Large intestine (tissue), 12 donors: ENCODE measurements around the gene EVL. TPM values are rescaled to one million over a fixed set of nuclear protein-coding genes. Genes with fewer than 3 reads are reported as not detected.
A peak's percentile ranks its signal among the peaks of the same experiment; 100 is the strongest.

Source experiments
- DNase-seq, 2 donors: peaks; one replicate each; pipeline versions ENCODE4 v3.0.0 to v3.0.0-alpha.2; 2013
- H3K27ac ChIP-seq: one replicate; pipeline ENCODE4 v1.5.1; 2013; ENCODE audit warnings: low read length
- H3K27me3 ChIP-seq: 2 replicates; pipeline ENCODE4 v1.6.1; 2013; ENCODE audit warnings: low read length; ENCODE audit not compliant: control insufficient read depth, insufficient read depth
- H3K36me3 ChIP-seq: 2 replicates; pipeline ENCODE4 v1.6.1; 2013; ENCODE audit warnings: low read length; ENCODE audit not compliant: control insufficient read depth, insufficient read depth
- H3K4me1 ChIP-seq: one replicate; pipeline ENCODE4 v1.6.1; 2013; ENCODE audit warnings: low read length; ENCODE audit not compliant: control insufficient read depth, insufficient read depth
- H3K4me3 ChIP-seq: one replicate; pipeline ENCODE4 v1.5.1; 2013; ENCODE audit warnings: low read length
- H3K9me3 ChIP-seq: one replicate; pipeline ENCODE4 v1.6.1; 2013; ENCODE audit warnings: mild to moderate bottlenecking, low read depth, low read length, moderate library complexity; ENCODE audit not compliant: control insufficient read depth
- WGBS: methylation state at CpG from one replicate; pipeline ENCODE4 v1.1.5; 2013; ENCODE audit warnings: low lambda C conversion rate; ENCODE audit not compliant: insufficient coverage; 5-methylcytosine and 5-hydroxymethylcytosine counted together
- long read RNA-seq, 11 donors: transcript quantifications; one replicate each; lab custom pipeline, GENCODE V29; 2026
- polyA plus RNA-seq: library from polyadenylated mRNA; unstranded; fragments of 120-200 nt; gene quantifications from one replicate; pipeline ENCODE4 v1.2.1, GENCODE V29; 2013

EVL gene, protein sequence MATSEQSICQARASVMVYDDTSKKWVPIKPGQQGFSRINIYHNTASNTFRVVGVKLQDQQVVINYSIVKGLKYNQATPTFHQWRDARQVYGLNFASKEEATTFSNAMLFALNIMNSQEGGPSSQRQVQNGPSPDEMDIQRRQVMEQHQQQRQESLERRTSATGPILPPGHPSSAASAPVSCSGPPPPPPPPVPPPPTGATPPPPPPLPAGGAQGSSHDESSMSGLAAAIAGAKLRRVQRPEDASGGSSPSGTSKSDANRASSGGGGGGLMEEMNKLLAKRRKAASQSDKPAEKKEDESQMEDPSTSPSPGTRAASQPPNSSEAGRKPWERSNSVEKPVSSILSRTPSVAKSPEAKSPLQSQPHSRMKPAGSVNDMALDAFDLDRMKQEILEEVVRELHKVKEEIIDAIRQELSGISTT
- 119 TPM for polyA plus RNA-seq
- long read RNA-seq, donor 1, transcript EVL-202 (14 exons, 2,353 nt), result major isoform, 6 of 14 reads
- long read RNA-seq, donor 1, transcript EVL-217 (3 exons, 1,547 nt), result major isoform, 6 of 14 reads
- long read RNA-seq, donor 1, partial matches to known transcripts, result 0 of 14 reads
- long read RNA-seq, donor 1, other reads (novel, unspliced or antisense), result 0 of 14 reads
- long read RNA-seq, donor 2, transcript EVL-202 (14 exons, 2,353 nt), result minor isoform, 13 of 58 reads
- long read RNA-seq, donor 2, transcript EVL-217 (3 exons, 1,547 nt), result major isoform, 16 of 58 reads
- long read RNA-seq, donor 2, partial matches to known transcripts, result 23 of 58 reads
- long read RNA-seq, donor 2, other reads (novel, unspliced or antisense), result 0 of 58 reads
- long read RNA-seq, donor 3, result 0 reads
- long read RNA-seq, donor 4, result 0 reads
- long read RNA-seq, donor 5, transcript EVL-202 (14 exons, 2,353 nt), result major isoform, 8 of 18 reads
- long read RNA-seq, donor 5, transcript EVL-217 (3 exons, 1,547 nt), result minor isoform, 5 of 18 reads
- long read RNA-seq, donor 5, partial matches to known transcripts, result 0 of 18 reads
- long read RNA-seq, donor 5, other reads (novel, unspliced or antisense), result 0 of 18 reads
- long read RNA-seq, donor 6, transcript EVL-217 (3 exons, 1,547 nt), result major isoform, 16 of 62 reads
- long read RNA-seq, donor 6, transcript EVL-201 (14 exons, 1,978 nt), result minor isoform, 5 of 62 reads
- long read RNA-seq, donor 6, partial matches to known transcripts, result 37 of 62 reads
- long read RNA-seq, donor 6, other reads (novel, unspliced or antisense), result 0 of 62 reads
- long read RNA-seq, donor 7, transcript EVL-202 (14 exons, 2,353 nt), result major isoform, 7 of 19 reads
- long read RNA-seq, donor 7, transcript EVL-217 (3 exons, 1,547 nt), result minor isoform, 6 of 19 reads
- long read RNA-seq, donor 7, partial matches to known transcripts, result 0 of 19 reads
- long read RNA-seq, donor 7, other reads (novel, unspliced or antisense), result 0 of 19 reads
- long read RNA-seq, donor 8, transcript EVL-201 (14 exons, 1,978 nt), result minor isoform, 7 of 47 reads
- long read RNA-seq, donor 8, transcript EVL-202 (14 exons, 2,353 nt), result minor isoform, 6 of 47 reads
- long read RNA-seq, donor 8, transcript EVL-217 (3 exons, 1,547 nt), result major isoform, 17 of 47 reads
- long read RNA-seq, donor 8, partial matches to known transcripts, result 14 of 47 reads
- long read RNA-seq, donor 8, other reads (novel, unspliced or antisense), result 0 of 47 reads
- long read RNA-seq, donor 9, transcript EVL-217 (3 exons, 1,547 nt), result major isoform, 11 of 27 reads
- long read RNA-seq, donor 9, partial matches to known transcripts, result 5 of 27 reads
- long read RNA-seq, donor 9, other reads (novel, unspliced or antisense), result 0 of 27 reads
- long read RNA-seq, donor 10, transcript EVL-217 (3 exons, 1,547 nt), result major isoform, 9 of 22 reads
- long read RNA-seq, donor 10, transcript EVL-202 (14 exons, 2,353 nt), result minor isoform, 7 of 22 reads
- long read RNA-seq, donor 10, transcript EVL-201 (14 exons, 1,978 nt), result minor isoform, 6 of 22 reads
- long read RNA-seq, donor 10, partial matches to known transcripts, result 0 of 22 reads
- long read RNA-seq, donor 10, other reads (novel, unspliced or antisense), result 0 of 22 reads
- long read RNA-seq, donor 11, transcript EVL-217 (3 exons, 1,547 nt), result major isoform, 12 of 50 reads
- long read RNA-seq, donor 11, transcript EVL-202 (14 exons, 2,353 nt), result minor isoform, 9 of 50 reads
- long read RNA-seq, donor 11, partial matches to known transcripts, result 6 of 50 reads
- long read RNA-seq, donor 11, other reads (novel, unspliced or antisense), result 20 of 50 reads

DNA sequence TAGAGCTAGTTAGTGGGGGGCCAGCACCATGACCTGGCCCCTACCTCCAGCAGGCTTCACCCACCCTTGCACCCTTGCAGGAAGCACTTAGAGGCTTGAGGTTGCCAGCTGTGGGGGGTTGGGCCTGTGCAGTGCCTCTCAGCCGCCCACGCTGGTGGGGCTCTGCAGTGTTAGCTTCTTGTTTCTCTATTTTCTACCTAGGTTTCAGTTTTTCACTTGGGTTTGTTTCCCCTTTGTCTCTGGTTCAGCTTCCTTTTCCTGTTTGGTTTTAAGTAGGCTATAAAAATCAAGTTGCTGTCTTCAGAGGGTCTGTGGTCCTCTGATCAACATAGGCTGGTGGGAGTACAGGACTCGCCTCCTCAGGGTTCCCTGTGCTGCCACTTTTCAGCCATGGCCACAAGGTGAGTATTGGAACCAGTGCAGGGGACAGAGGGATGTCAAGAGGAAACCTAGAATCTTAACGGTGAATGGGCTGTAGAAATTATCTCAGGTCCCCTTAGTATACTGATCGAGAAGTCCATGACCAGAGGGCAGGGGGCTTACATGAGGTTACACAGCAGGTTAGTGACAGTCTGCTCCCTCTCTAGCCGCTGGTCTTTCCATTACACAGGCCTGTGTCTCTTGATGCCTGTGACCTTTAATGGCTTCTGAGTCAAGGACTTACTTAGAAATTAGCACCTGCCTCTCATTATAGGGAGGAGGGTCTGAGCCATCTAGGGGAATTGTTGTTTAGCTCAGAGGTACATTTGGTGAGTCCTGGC is at the start of gene EVL:
TSS of gene EVL (plus strand) at position 312 of the 761 bp plus-strand sequence. CDS start at position 391, 79 bp downstream.
- H3K27me3 ChIP-seq, result no peaks in the 10 kb centered on the region
- DNase-seq, result no peak
- H3K9me3 ChIP-seq, result peaks cover 1% of the 10 kb centered on the region
- peak within 1 kb of the TSS; percentile 4 for H3K4me3 ChIP-seq
- H3K36me3 ChIP-seq, result no peaks in the 10 kb centered on the region
- WGBS, result no CpG with 5 or more reads among the region's 6 CpGs
- no peak within 1 kb of the TSS for H3K27ac ChIP-seq
- H3K4me1 ChIP-seq, result no peaks in the 10 kb centered on the region

DNA sequence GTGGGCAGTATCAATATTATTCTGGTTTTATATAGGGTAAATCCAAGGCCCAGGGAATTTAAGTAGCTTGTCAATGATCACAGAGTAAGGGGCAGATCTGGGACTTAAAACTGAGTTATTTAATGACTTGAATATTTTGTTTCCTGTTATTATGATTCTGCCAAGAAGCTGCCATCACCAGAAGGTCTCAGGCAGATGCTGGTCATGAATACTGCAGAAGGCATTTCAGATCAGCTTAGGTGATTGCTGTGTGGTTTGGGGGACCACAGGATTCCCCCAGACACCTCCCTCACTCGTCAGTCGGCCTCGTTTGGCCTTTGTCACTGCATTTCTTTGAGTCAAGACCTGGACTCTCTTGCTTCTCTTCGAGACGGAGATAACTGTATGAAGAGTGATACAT is 47.7 kb upstream of the EVL start:
- Histone ChIP-seq H3K9me3 (no peaks in the 10 kb centered on the region), H3K4me1 (peaks cover 67% of the 10 kb centered on the region), H3K4me3 (no peak overlapping the region), H3K27me3 (no peaks in the 10 kb centered on the region), H3K36me3 (no peaks in the 10 kb centered on the region), H3K27ac (no peak overlapping the region)
- no CpG with 5 or more reads among the region's 5 CpGs for WGBS
- DNase-seq, result no peak

DNA sequence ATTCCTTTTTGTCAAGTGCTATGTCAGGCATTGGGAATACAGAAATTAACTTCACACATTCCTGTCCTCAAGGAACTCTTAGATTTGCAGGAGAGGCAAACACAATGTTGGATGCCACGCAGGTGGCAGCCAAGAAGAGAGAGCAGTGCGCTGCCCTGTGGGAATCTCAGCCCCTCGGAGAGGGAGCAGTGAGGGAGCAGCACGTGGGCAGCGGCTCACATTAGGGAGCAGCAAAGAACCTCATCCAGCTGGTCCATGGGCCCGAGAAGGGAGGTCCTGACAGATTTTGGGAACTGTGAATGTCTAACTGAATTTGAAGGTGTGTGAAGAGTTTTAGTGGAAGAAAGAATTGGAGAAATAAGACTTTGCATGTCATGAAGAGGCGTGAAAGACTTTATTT is 47.2 kb upstream of the EVL start:
- H3K27ac ChIP-seq, result no peak overlapping the region
- no peak for DNase-seq
- H3K4me3 ChIP-seq, result no peak overlapping the region
- no peaks in the 10 kb centered on the region for H3K9me3 ChIP-seq
- H3K36me3 ChIP-seq, result no peaks in the 10 kb centered on the region
- no peaks in the 10 kb centered on the region for H3K27me3 ChIP-seq
- H3K4me1 ChIP-seq, result peaks cover 62% of the 10 kb centered on the region
- WGBS, result 73% methylated on average over 3 of the region's 7 CpGs

DNA sequence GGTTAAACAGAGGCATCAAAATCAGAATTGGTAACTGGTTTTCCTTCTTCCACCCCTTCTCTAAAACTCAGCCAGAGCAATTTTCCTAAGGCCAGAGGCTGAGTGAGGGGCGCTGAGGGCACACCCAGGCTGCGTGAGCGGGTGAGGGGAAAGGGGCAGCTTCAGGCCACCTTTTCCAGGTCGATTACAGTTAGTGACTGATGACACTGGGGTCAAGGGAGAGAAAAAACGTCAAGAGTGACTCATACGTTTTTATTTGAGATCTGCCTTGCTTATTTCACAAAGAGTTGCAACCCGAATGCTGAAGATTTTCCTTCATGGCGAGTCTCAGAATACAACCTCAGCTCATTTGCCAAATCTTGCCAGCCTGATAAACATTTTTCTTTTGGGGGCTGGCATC is 46.7 kb upstream of the EVL start:
- DNase-seq, result peak in 1 of 2 donors; percentile 58
- Histone ChIP-seq H3K36me3 (no peaks in the 10 kb centered on the region), H3K4me3 (no peak overlapping the region), H3K9me3 (no peaks in the 10 kb centered on the region), H3K4me1 (peaks cover 58% of the 10 kb centered on the region), H3K27ac (peak overlapping the region; percentile 82), H3K27me3 (no peaks in the 10 kb centered on the region)
- no CpG with 5 or more reads among the region's 8 CpGs for WGBS

DNA sequence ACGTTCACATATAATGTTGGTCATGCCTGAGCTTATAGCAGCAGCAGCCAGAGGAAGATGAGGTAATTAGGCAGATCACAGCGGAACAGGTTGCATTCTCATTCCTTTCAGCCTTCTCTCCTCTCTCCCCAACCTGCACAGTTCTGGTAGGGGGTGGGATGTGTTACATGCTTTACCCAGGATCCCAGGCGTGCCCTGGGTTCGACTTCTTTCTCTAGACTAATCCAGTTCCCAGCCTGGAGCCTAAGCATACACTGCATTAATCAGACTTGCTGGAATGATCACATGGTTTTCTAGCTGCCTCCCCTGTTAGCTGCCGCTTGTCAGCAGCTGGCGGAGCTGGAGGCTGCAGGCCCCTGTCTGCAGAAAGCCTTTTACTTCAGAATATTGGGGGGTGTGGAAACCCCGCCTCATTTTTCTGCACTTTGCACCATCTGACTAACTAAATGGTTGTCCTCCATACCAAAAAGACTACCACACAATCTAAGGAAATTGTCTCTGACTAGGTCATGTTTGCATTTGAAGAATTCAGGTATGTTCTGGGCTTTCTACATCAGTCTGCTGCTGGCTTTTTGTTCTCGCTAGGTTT is 46.0 kb upstream of the EVL start:
- Histone ChIP-seq H3K4me3 (peak overlapping the region; percentile 11), H3K9me3 (no peaks in the 10 kb centered on the region), H3K36me3 (no peaks in the 10 kb centered on the region), H3K27me3 (no peaks in the 10 kb centered on the region), H3K27ac (peak overlapping the region; percentile 82), H3K4me1 (peaks cover 58% of the 10 kb centered on the region)
- peak; percentile 70 to 87 for DNase-seq
- WGBS, result no CpG with 5 or more reads among the region's 8 CpGs

DNA sequence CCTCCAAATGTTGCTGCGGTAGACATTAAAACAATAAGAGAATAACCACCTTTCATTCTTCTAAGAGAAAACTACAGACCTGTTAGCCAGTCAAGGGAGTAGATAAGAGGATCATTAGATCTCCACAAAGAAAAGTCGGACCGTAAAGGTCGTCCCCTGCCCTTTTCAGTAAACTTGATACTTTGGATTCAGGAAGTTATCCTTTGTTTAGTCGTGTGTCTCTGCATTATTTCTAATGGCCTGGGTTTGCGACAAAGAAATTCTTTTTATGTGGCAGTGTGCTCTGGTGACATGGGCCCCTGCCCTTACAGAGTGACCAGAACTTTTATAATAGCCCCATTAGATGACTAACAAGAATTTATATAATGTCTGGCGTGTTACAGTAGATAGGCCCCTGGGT is 44.6 kb upstream of the EVL start:
- peak overlapping the region; percentile 11 for H3K4me3 ChIP-seq
- 18% methylated on average over 2 of the region's 7 CpGs for WGBS
- peak overlapping the region; percentile 82 for H3K27ac ChIP-seq
- no peaks in the 10 kb centered on the region for H3K27me3 ChIP-seq
- DNase-seq, result peak; percentile 45 to 77
- no peaks in the 10 kb centered on the region for H3K36me3 ChIP-seq
- peaks cover 59% of the 10 kb centered on the region for H3K4me1 ChIP-seq
- H3K9me3 ChIP-seq, result no peaks in the 10 kb centered on the region

DNA sequence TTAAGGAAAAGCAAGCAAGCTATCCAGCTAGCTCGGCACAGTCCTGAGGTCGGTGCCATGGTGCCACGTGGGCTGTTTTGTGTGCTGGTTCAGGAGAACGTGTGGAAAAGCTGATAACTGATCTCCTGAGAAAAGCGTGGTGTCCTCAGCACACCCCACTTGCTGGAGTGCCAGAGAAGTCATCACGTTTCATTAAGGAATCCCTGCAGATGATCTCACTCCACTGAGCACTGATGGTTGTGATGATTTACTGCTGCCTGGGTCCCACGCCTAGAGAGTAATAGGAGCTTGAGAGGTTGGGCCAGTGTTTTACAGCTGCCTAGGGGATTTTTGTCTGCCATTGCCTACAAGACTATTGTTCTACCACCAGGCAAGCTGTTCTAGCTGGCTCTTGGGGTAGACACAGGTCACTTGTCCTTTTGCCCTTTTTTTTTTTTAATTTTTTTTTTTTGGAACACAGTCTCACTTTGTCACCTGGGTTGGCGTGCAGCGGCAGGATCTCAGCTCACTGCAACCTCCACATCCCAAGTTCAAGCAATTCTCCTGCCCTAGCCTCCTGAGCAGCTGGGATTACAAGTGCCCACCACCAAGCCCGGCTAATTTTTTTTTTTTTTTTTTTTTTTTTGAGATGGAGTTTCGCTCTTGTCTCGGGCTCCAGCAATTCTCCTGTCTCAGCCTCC is 42.3 kb upstream of the EVL start:
- peak in 1 of 2 donors; percentile 33 for DNase-seq
- Histone ChIP-seq H3K9me3 (no peaks in the 10 kb centered on the region), H3K27me3 (no peaks in the 10 kb centered on the region), H3K27ac (no peak overlapping the region), H3K4me1 (peaks cover 51% of the 10 kb centered on the region), H3K36me3 (no peaks in the 10 kb centered on the region), H3K4me3 (no peak overlapping the region)
- no CpG with 5 or more reads among the region's 12 CpGs for WGBS

DNA sequence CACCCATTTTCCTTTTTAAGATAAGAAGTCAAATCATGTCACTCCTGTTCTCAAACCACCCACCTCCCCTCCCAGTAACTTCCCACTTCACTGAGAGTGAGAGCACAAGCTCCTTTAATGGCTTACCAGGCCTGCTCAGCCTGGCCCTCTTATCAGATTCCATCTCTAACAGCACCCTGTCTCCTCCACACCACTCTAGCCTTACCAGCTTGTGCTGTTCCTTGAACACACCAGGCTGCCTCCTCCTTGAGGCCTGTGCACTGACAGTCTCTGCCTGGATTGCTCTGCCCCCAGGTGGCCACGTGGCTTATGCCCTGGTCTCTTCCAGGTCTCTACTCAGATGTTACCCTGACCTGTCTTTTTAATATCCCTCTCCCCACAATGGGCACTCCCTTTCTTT is 40.1 kb upstream of the EVL start:
- 17% methylated on average over 1 of the region's 1 CpG for WGBS
- peak overlapping the region; percentile 34 for H3K27ac ChIP-seq

More for the DNA sequence above, 40.1 kb upstream of the EVL start:
- no peaks in the 10 kb centered on the region for H3K36me3 ChIP-seq
- peak; percentile 61 to 70 for DNase-seq
- no peaks in the 10 kb centered on the region for H3K9me3 ChIP-seq
- no peak overlapping the region for H3K4me3 ChIP-seq
- H3K4me1 ChIP-seq, result peaks cover 30% of the 10 kb centered on the region
- H3K27me3 ChIP-seq, result no peaks in the 10 kb centered on the region
